ENCODE data around the gene NHSL2.

The NHSL2 gene

DNA sequence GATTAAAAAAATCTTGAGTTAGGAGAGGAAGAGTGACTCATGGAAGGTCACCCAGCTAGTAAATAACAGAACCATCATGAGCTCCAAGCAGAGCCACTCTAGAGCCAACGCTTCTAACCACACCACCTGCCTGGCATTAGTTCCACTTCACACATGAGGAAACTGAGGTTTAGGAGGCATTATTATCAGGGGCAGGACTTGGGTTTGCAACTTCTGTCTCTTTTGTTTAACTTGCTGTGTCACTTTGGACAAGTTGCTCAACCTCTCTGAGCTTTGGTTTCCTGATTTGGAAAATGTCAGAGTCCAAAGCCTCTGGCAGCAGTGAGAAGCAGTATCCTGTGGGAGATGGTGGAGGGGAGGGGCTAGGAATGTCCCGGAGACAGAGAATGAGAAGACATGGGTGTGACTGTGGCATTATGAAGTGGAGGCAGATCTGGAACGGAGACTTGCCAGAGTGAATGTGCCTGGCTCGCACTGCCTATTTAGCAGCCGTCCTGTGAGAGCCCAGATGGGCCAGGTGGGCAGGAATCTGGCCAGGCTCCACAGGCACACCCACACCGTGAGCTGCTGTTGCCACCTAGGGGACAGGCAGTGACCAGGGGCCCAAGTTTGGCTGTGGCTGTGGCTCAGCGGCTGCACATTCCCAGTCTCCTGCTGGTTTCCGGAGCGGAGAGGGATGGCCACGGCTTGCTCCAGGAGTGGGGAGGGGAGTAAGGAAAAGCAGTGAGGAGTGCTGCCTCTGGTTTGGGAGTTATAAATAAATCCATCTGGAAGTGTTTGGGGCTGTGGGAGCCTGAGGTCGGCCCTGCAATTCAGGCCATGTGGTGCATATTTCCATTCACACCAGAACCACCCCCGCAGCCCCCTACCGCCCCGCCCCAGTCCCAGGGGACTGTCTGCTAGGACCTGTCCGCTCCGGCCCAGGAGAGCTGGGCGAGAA lies 93.4 kb downstream of the NHSL2 start:
- Mint-ChIP-seq H3K27ac (peak overlapping the region; percentile 51 to 87 (median 85)), H3K9me3 (peaks cover 4% of the 10 kb centered on the region), H3K36me3 (ENCODE audit: low read depth) (no peaks in the 10 kb centered on the region), H3K4me1 (peaks cover 20% of the 10 kb centered on the region), H3K4me3 (peak overlapping the region in 2 of 3 experiments; percentile 11 to 48), H3K27me3 (ENCODE audit: low read depth) (no peaks in the 10 kb centered on the region)
- peak in 1 of 3 experiments; percentile 37 for TF ChIP-seq CTCF (IDR thresholded peaks at IDR 0.05; ENCODE audit: unreplicated experiment in 3 of 3)

DNA sequence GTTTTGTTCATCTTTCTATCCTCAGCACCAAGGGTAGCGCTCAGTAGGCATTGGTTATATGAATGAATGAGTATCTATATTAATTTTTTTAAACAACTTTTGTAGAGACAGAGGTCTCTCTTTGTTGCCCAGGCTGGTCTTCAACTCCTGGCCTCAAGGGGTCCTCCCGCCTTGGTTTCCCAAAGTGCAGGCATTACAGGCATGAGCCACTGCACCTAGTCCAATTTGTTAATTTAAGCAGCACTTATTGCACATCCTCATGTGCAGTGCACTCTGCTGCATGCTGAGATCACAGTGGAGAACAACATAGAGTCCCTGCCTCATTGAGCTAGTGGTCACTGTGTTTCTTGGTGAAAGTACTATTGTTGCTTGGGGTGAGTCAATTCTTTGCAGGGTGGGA lies 94.4 kb downstream of the NHSL2 start:
- H3K27ac Mint-ChIP-seq: peak overlapping the region; percentile 51 to 87 (median 85)
- no peaks in the 10 kb centered on the region for H3K27me3 Mint-ChIP-seq (ENCODE audit: low read depth)
- H3K4me3 Mint-ChIP-seq: no peak overlapping the region
- peaks cover 4% of the 10 kb centered on the region for H3K36me3 Mint-ChIP-seq (ENCODE audit: low read depth)
- H3K9me3 Mint-ChIP-seq: peaks cover 8% of the 10 kb centered on the region
- no peak for TF ChIP-seq CTCF (IDR thresholded peaks at IDR 0.05; ENCODE audit: unreplicated experiment in 3 of 3)
- peaks cover 18% of the 10 kb centered on the region for H3K4me1 Mint-ChIP-seq

GRCh38 chrX:72006461-72006860 lies 95.8 kb downstream of the NHSL2 start:
- peaks cover 6% of the 10 kb centered on the region for H3K9me3 Mint-ChIP-seq
- H3K27ac Mint-ChIP-seq: no peak overlapping the region
- no peaks in the 10 kb centered on the region for H3K27me3 Mint-ChIP-seq (ENCODE audit: low read depth)
- H3K4me1 Mint-ChIP-seq: peaks cover 14% of the 10 kb centered on the region
- H3K4me3 Mint-ChIP-seq: no peak overlapping the region
- H3K36me3 Mint-ChIP-seq (ENCODE audit: low read depth): peaks cover 13% of the 10 kb centered on the region
- TF ChIP-seq CTCF (IDR thresholded peaks at IDR 0.05; ENCODE audit: unreplicated experiment in 3 of 3): no peak

GRCh38 chrX:72009731-72010130 lies 99.1 kb downstream of the NHSL2 start:
- no peak overlapping the region for H3K27ac Mint-ChIP-seq
- TF ChIP-seq CTCF (IDR thresholded peaks at IDR 0.05; ENCODE audit: unreplicated experiment in 3 of 3): no peak
- H3K4me3 Mint-ChIP-seq: no peak overlapping the region
- no peaks in the 10 kb centered on the region for H3K27me3 Mint-ChIP-seq (ENCODE audit: low read depth)
- peaks cover 26% of the 10 kb centered on the region for H3K36me3 Mint-ChIP-seq (ENCODE audit: low read depth)
- no peaks in the 10 kb centered on the region for H3K4me1 Mint-ChIP-seq
- peaks cover 8% of the 10 kb centered on the region for H3K9me3 Mint-ChIP-seq

- Mint-ChIP-seq H3K9me3 (peaks cover 8% of the 10 kb centered on the region), H3K27ac (no peak overlapping the region), H3K4me1 (no peaks in the 10 kb centered on the region), H3K4me3 (no peak overlapping the region), H3K36me3 (ENCODE audit: low read depth) (peaks cover 26% of the 10 kb centered on the region), H3K27me3 (ENCODE audit: low read depth) (no peaks in the 10 kb centered on the region)
- TF ChIP-seq CTCF (IDR thresholded peaks at IDR 0.05; ENCODE audit: unreplicated experiment in 3 of 3): no peak
These were observed 101.1 kb downstream of the NHSL2 start for GRCh38 chrX:72011734-72012133.

DNA sequence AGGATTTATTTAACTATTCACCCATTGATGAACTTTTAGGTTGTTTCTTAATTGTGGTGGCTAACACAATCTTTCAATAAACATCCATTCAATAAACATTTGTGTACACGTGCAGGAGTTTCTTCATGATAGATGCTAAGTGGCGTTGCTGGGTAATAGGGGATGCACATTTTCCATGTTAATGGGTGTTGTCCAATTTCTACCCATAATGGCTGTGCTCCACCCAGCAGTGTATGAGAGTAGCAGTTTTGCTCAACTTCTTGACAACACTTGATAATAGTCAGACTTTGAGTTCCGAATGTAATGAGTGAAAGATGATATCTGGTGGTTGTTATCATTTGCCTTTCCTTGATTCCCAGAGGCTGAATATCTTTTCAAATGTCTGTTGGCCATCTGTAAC lies 104.7 kb downstream of the NHSL2 start:
- Mint-ChIP-seq H3K27ac (no peak overlapping the region), H3K9me3 (peaks cover 4% of the 10 kb centered on the region), H3K36me3 (ENCODE audit: low read depth) (peaks cover 21% of the 10 kb centered on the region), H3K4me1 (peaks cover 16% of the 10 kb centered on the region), H3K4me3 (no peak overlapping the region), H3K27me3 (ENCODE audit: low read depth) (peaks cover 4% of the 10 kb centered on the region)
- no peak for TF ChIP-seq CTCF (IDR thresholded peaks at IDR 0.05; ENCODE audit: unreplicated experiment in 3 of 3)

All from nephron (organoid).